GM18505 (cell line): ENCODE results near the gene CDR2L.
"Not testable (repeated sequence)": the region's sequence is repeated elsewhere in the genome, so short reads cannot be mapped to it uniquely, and the experiment has no call there.

Experiments used
- ATAC-seq: cut with Tn5 transposase; IDR thresholded peaks from one replicate; pipeline ENCODE4 v1.9.1; 2021; ENCODE audit not compliant: unreplicated experiment
- POLR2A ChIP-seq: IDR thresholded peaks from 4 replicates; pipeline ENCODE4 v1.6.1; 2011; ENCODE audit warnings: borderline replicate concordance; ENCODE audit not compliant: insufficient read depth, insufficient read length; ENCODE audit errors: extremely low read depth

Gene CDR2L

GRCh38 chr17:75024686-75025397 lies 37.4 kb downstream of the CDR2L start:
- TF ChIP-seq POLR2A, result no peak
- no peak for ATAC-seq

GRCh38 chr17:75025398-75025734 lies 37.9 kb downstream of the CDR2L start:
- ATAC-seq, result not testable (repeated sequence)

- ATAC-seq, result not testable (repeated sequence)
These were observed 39.2 kb downstream of the CDR2L start for GRCh38 chr17:75026650-75027049.

- no peak for TF ChIP-seq POLR2A
These were observed 42.7 kb downstream of the CDR2L start for GRCh38 chr17:75030161-75030560.

GRCh38 chr17:75031972-75032719 lies 44.7 kb downstream of the CDR2L start:
- no peak for TF ChIP-seq POLR2A
- ATAC-seq, result no peak

More at GRCh38 chr17:75030161-75030560, 42.7 kb downstream of the CDR2L start:
- ATAC-seq, result no peak

- no peak for TF ChIP-seq POLR2A
- no peak for ATAC-seq
These were observed 45.4 kb downstream of the CDR2L start for GRCh38 chr17:75032720-75033280.

GRCh38 chr17:75033346-75034235 lies 46.2 kb downstream of the CDR2L start:
- peak; percentile 45 for ATAC-seq
- no peak for TF ChIP-seq POLR2A

GRCh38 chr17:75034236-75034908 lies 46.9 kb downstream of the CDR2L start:
- peak; percentile 58 for ATAC-seq
- TF ChIP-seq POLR2A, result peak; percentile 17

GRCh38 chr17:75036643-75037268 lies 49.3 kb downstream of the CDR2L start:
- no peak for TF ChIP-seq POLR2A
- no peak for ATAC-seq

- no peak for ATAC-seq
- no peak for TF ChIP-seq POLR2A
These were observed 51.8 kb downstream of the CDR2L start for GRCh38 chr17:75039238-75039637.

GRCh38 chr17:75041656-75042280 lies 54.3 kb downstream of the CDR2L start:
- no peak for TF ChIP-seq POLR2A
- no peak for ATAC-seq

- not testable (repeated sequence) for ATAC-seq
These were observed 56.4 kb downstream of the CDR2L start for GRCh38 chr17:75043789-75044188.
